Measurements from ENCODE around the gene GOLGA8T. TPM values are rescaled to one million over a fixed set of nuclear protein-coding genes. Genes with fewer than 3 reads are reported as not detected.

The GOLGA8T gene
- total RNA-seq: under 0.01 and 0.15 TPM in 2 replicates

GRCh38 chr15:30134751-30135150, at the start of gene GOLGA8T:
Gene GOLGA8T, plus strand, starts transcription at chr15:30135051. Its CDS starts 98 bp downstream, at chr15:30135149.

Other genes with a start within 250 kb of the GOLGA8T start
- gene GOLGA8J, start 52.1 kb upstream of the GOLGA8T start, total RNA-seq: under 0.01 TPM in 1 of 2 replicates, not detected in the other

All from epithelial cell of umbilical artery (primary cell).